Memory B cell (primary cell): ENCODE data around the gene ACACB.

ENCODE experiments used
- ATAC-seq: fragments of 150-1000 bp; cut with Tn5 transposase; 2 replicates; pipeline ENCODE4 v1.10.0; 2021; ENCODE audit warnings: low read depth, mild to moderate bottlenecking, moderate library complexity
- DNase-seq, 2 donors: peaks; one replicate each; pipeline ENCODE4 v3.0.0; 2022; ENCODE audit warnings: low spot score in 2 of 2
- H3K27ac Mint-ChIP-seq: one replicate; pipeline ENCODE4 v1.8.0; 2022; ENCODE audit warnings: mild to moderate bottlenecking, moderate library complexity, mixed read lengths
- H3K27me3 Mint-ChIP-seq: one replicate; pipeline ENCODE4 v1.8.0; 2022; ENCODE audit warnings: mixed read lengths
- H3K36me3 Mint-ChIP-seq: one replicate; pipeline ENCODE4 v1.8.0; 2022; ENCODE audit warnings: mild to moderate bottlenecking, mixed read lengths
- H3K4me1 Mint-ChIP-seq: one replicate; pipeline ENCODE4 v1.8.0; 2022; ENCODE audit warnings: mixed read lengths
- H3K4me3 Mint-ChIP-seq: one replicate; pipeline ENCODE4 v1.8.0; 2022; ENCODE audit warnings: mild to moderate bottlenecking, moderate library complexity, mixed read lengths
- H3K9me3 Mint-ChIP-seq: one replicate; pipeline ENCODE4 v1.8.0; 2022; ENCODE audit warnings: mixed read lengths

ACACB gene

DNA sequence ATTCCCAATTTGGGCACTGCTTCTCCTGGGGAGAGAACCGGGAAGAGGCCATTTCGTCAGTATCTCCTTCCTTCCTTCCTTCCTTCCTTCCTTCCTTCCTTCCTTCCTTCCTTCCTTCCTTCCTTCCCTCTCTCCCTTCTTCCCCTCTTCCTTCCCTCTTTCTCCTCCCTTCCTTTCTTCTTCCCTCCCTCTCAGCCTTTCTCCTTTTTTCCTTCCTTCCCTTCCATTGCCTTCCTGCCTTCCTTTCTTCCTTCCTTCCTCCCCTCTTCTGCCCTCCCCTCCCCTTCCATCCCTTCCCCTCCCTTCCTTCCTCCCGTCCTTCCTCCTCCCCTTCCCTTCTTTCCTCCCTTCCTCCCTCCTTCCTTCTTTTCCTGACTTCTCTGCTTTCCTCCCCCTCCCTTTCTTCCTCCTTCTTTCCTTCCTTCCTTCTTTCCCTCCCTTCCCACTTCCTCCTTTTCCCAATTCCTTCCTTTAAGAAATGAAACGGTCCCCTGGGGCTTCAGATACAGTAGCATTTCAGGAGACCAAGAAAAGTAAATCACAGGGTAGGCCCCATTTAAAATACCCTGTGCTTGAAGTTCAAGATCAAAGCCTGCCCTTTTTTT lies 71.8 kb downstream of the ACACB start:
- H3K4me3 Mint-ChIP-seq, result no peak overlapping the region
- H3K27me3 Mint-ChIP-seq, result no peaks in the 10 kb centered on the region
- peak overlapping the region; percentile 19 for H3K27ac Mint-ChIP-seq
- H3K36me3 Mint-ChIP-seq, result peaks cover 20% of the 10 kb centered on the region
- H3K9me3 Mint-ChIP-seq, result no peaks in the 10 kb centered on the region
- ATAC-seq (no peak), DNase-seq (no peak)
- H3K4me1 Mint-ChIP-seq, result no peaks in the 10 kb centered on the region

DNA sequence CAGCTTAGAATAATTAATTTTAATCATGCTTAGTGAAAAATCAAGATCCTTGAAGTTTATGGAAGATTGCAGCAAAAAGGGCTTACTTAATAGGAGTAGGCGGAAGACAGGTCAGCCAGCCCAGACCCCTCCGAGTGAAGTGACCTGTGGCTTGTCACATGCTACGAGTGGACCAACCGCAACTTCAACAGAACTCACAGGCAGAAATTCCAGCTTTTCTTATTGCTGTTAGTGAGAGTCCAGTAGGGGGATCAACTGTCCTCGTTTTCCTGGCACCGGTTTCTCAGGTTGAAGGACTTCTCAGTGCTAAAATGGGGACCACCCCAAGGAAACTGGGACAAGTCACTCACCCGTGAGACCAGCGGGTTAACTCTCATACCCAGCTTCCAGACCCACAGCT lies 72.9 kb downstream of the ACACB start:
- DNase-seq (no peak), ATAC-seq (no peak)
- Mint-ChIP-seq H3K27ac (no peak overlapping the region), H3K4me3 (no peak overlapping the region), H3K9me3 (no peaks in the 10 kb centered on the region), H3K4me1 (no peaks in the 10 kb centered on the region), H3K36me3 (peaks cover 22% of the 10 kb centered on the region), H3K27me3 (no peaks in the 10 kb centered on the region)

DNA sequence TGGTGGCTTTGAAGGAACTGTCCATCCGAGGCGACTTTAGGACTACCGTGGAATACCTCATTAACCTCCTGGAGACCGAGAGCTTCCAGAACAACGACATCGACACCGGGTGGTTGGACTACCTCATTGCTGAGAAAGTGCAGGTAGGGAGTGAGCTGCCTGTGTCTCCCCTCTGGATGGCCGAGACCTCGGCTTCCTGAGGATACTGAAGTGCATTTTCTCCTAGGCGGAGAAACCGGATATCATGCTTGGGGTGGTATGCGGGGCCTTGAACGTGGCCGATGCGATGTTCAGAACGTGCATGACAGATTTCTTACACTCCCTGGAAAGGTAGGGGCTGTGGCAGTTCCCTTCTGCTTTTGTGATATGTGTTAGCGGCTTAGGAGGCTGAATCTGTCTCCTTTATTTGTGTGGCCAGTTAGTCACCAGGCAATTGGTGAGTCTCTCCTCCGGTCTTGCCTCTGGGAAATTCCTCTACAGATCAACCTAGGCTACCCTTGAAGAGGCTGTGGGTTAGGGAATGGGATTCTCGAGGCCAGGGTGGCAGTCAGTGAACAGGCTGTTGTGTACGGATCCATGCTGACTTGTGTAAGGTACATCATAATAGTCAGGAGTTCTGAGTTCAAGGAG lies 75.3 kb downstream of the ACACB start:
- Mint-ChIP-seq H3K4me3 (no peak overlapping the region), H3K4me1 (no peaks in the 10 kb centered on the region), H3K9me3 (peaks cover 3% of the 10 kb centered on the region), H3K36me3 (peaks cover 31% of the 10 kb centered on the region), H3K27me3 (no peaks in the 10 kb centered on the region), H3K27ac (no peak overlapping the region)
- DNase-seq (no peak), ATAC-seq (no peak)

DNA sequence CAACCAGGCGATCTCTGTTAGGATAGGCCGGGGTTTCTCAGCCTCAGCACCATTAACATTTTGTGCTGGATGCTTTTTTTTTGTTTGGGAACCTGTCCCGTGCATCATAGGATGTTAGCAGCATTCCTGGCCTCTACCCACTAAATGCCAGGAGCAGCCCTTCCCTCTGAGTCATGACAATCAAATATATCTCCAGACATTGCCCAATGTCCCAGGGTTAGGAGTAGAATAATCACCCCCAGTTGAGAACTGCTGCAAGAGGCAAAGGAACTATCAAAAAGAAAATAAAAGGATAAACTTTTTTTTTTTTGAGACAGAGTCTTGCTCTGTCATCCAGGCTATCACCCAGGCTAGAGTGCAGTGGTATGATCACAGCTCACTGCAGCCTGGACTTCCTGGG lies 76.0 kb downstream of the ACACB start:
- Mint-ChIP-seq H3K4me3 (no peak overlapping the region), H3K9me3 (peaks cover 3% of the 10 kb centered on the region), H3K4me1 (no peaks in the 10 kb centered on the region), H3K36me3 (peaks cover 34% of the 10 kb centered on the region), H3K27ac (no peak overlapping the region), H3K27me3 (no peaks in the 10 kb centered on the region)
- no peak for ATAC-seq
- DNase-seq, result no peak

DNA sequence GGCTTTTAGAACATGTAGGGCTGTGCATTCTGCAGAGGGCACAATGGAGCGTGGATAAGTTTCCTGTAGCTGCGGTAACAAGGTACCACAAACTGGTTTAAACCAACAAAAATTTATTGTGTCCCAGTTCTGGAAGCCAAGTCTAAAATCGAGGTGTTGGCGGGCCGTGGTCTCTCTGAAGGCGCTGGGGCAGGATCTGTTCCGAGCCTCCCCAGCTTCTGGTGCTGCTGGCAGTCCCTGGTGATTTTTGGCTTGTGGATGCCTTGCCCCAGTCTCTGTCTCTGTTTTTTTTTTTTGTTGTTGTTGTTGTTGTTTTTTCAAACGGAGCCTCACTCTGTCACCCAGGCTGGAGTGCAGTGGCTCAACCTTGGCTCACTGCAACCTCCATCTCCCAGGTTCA lies 77.5 kb downstream of the ACACB start:
- Mint-ChIP-seq H3K4me3 (no peak overlapping the region), H3K36me3 (peaks cover 29% of the 10 kb centered on the region)
- no peak for ATAC-seq

DNA sequence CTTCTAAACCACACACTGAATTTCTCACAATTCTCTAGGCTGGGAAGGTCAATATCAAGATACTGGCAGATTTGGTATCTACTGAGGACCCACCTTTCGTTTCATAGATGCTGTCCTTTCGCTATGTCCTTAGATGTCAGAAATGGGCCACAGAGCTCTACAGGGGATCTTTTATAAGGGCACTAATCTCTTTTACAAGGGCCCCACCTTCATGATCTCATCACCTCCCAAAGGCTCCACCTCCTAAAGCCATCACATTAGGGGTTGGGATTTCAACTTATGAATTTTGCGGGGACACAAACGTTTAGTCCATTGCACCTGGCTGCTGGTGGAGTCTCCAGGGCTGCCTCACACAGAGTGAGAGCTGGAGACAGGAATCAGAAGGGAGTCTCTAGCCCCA lies 79.9 kb downstream of the ACACB start:
- no peak for DNase-seq
- no peak for ATAC-seq
- Mint-ChIP-seq H3K4me3 (no peak overlapping the region), H3K27ac (no peak overlapping the region), H3K27me3 (no peaks in the 10 kb centered on the region), H3K9me3 (peaks cover 3% of the 10 kb centered on the region), H3K4me1 (no peaks in the 10 kb centered on the region), H3K36me3 (peaks cover 35% of the 10 kb centered on the region)

More for the DNA sequence above, 77.5 kb downstream of the ACACB start:
- Mint-ChIP-seq H3K9me3 (peaks cover 3% of the 10 kb centered on the region), H3K27ac (no peak overlapping the region), H3K4me1 (no peaks in the 10 kb centered on the region), H3K27me3 (no peaks in the 10 kb centered on the region)
- no peak for DNase-seq

DNA sequence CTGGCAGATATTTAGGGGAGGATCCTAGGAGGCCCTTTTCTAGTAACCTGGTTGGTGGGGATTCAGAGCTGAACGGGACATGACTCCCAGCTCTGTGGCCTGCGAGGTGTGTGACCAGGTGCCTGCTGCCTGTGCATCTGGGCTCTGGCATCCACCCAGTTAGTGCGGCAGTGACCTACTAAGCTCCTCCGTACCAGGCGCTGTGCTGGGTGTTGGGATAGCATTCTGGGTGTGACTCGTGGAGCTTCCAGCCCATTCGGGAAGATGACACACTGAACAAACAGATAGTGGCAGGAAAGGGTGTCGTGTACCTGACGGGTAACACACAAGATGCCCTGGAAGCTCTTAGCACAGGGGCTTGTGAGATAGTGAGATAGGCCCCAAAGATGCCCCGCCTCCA lies 80.9 kb downstream of the ACACB start:
- peaks cover 3% of the 10 kb centered on the region for H3K9me3 Mint-ChIP-seq
- H3K36me3 Mint-ChIP-seq, result peaks cover 36% of the 10 kb centered on the region
- DNase-seq (no peak), ATAC-seq (no peak)
- no peak overlapping the region for H3K4me3 Mint-ChIP-seq
- no peaks in the 10 kb centered on the region for H3K27me3 Mint-ChIP-seq
- no peak overlapping the region for H3K27ac Mint-ChIP-seq
- H3K4me1 Mint-ChIP-seq, result no peaks in the 10 kb centered on the region

DNA sequence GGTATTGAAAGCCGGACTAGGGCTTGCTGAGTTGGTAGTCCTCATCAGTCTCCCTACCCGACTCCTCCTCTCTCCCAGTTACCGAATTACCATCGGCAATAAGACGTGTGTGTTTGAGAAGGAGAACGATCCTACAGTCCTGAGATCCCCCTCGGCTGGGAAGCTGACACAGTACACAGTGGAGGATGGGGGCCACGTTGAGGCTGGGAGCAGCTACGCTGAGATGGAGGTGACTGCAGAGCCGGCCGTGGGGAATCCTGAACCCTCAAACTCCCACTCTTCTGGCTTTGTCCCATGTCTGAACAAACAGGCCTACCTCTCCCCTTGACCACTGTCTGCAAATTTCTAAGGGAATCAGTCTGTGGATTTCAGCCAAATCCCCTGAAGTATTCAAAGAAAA lies 82.9 kb downstream of the ACACB start:
- no peak for DNase-seq
- no peaks in the 10 kb centered on the region for H3K27me3 Mint-ChIP-seq
- peaks cover 42% of the 10 kb centered on the region for H3K36me3 Mint-ChIP-seq
- no peak overlapping the region for H3K4me3 Mint-ChIP-seq
- H3K27ac Mint-ChIP-seq, result no peak overlapping the region
- peaks cover 4% of the 10 kb centered on the region for H3K9me3 Mint-ChIP-seq
- ATAC-seq, result no peak
- H3K4me1 Mint-ChIP-seq, result no peaks in the 10 kb centered on the region

DNA sequence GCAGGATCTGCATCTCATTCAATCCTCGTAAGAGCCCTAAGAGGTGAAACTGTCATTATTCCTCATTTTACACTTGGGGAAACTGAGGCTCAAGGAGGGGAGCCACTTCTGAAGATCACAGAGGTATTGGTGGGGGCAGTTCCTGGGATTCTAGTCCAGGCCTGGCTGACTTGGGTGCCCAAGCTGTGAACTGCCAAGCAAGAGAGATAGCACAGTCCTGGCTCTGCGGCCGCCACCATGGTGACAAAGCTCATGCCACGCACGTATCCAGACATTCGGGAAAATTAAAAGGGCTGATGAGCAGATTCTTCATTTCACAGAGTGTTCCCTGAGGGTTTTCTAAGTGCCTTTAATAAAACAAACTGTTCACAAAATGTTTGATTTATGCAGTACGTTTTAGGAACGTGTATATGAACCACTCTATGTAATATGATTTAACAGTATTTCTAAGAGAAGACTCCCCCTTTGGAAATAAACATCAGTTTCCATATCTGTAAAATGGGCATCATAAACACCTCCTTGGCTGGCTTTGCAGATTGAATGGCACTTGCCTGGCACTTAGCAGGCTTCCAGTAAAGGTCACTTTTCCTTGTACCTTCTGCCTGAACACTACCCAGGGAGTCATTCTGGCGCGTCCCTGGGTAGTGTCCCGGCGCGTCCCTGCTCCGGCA lies 84.6 kb downstream of the ACACB start:
- no peak for ATAC-seq
- H3K36me3 Mint-ChIP-seq, result peaks cover 29% of the 10 kb centered on the region
- DNase-seq, result no peak
- H3K9me3 Mint-ChIP-seq, result peaks cover 3% of the 10 kb centered on the region
- no peaks in the 10 kb centered on the region for H3K4me1 Mint-ChIP-seq
- H3K4me3 Mint-ChIP-seq, result no peak overlapping the region
- no peak overlapping the region for H3K27ac Mint-ChIP-seq
- H3K27me3 Mint-ChIP-seq, result no peaks in the 10 kb centered on the region

DNA sequence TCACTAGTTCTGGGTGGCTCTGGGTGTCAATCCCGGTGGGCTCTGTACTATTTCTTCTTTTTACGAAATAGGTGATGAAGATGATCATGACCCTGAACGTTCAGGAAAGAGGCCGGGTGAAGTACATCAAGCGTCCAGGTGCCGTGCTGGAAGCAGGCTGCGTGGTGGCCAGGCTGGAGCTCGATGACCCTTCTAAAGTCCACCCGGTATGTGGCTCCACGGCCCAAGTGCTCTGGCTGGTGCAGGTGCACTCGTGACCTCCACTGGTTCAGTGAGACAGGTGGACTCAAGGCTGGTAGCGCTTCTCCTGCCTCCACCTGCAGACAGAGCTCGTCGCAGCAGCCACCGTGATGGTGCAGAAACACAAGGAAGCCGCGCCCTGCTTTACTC lies 85.1 kb downstream of the ACACB start:
- Mint-ChIP-seq H3K36me3 (peaks cover 25% of the 10 kb centered on the region), H3K27ac (no peak overlapping the region), H3K4me1 (no peaks in the 10 kb centered on the region), H3K27me3 (no peaks in the 10 kb centered on the region), H3K4me3 (no peak overlapping the region), H3K9me3 (peaks cover 1% of the 10 kb centered on the region)
- no peak for DNase-seq
- no peak for ATAC-seq

DNA sequence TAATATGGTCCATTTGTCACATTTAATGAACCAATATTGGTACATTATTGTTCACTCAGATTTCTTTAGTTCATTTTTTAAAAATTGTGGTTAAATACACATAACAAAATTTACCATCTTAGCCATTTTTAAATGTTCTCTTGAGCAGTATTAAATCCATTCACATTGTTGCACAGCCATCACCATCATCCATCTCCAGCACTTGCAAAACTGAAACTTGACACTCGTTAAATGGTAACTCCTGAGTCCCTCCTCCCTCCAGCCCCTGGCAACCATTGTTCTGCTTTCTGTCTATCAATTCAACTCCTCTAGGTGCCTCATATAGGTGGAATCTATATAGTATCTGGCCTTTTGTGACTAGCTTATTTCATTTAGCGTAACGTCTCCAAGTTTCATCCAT lies 86.4 kb downstream of the ACACB start:
- H3K27ac Mint-ChIP-seq, result no peak overlapping the region
- peaks cover 28% of the 10 kb centered on the region for H3K36me3 Mint-ChIP-seq
- DNase-seq, result no peak
- H3K27me3 Mint-ChIP-seq, result no peaks in the 10 kb centered on the region
- H3K9me3 Mint-ChIP-seq, result peaks cover 1% of the 10 kb centered on the region
- H3K4me1 Mint-ChIP-seq, result no peaks in the 10 kb centered on the region
- H3K4me3 Mint-ChIP-seq, result no peak overlapping the region
- no peak for ATAC-seq

DNA sequence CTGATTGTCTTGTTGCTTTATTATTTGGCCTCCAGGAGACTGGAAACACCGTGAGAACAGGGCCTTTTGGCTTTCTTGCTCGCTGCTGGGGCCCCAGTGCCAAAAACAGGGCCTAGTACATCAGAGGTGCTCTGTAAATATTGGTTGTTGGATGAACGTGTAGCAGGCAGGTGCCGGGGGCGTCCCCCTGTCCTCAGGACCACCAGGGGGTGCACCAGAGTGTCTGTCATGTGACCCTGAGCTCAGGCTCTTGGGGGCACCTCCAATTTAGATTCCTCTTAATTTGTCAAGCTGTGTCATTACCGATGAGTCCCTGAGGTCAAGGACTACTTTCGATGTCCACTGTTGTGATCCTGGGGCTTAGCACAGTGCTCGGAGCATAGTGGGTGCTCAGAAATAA lies 87.1 kb downstream of the ACACB start:
- DNase-seq (no peak), ATAC-seq (no peak)
- no peak overlapping the region for H3K27ac Mint-ChIP-seq
- no peaks in the 10 kb centered on the region for H3K4me1 Mint-ChIP-seq
- H3K4me3 Mint-ChIP-seq, result no peak overlapping the region
- peaks cover 29% of the 10 kb centered on the region for H3K36me3 Mint-ChIP-seq
- H3K9me3 Mint-ChIP-seq, result peaks cover 1% of the 10 kb centered on the region
- H3K27me3 Mint-ChIP-seq, result no peaks in the 10 kb centered on the region

DNA sequence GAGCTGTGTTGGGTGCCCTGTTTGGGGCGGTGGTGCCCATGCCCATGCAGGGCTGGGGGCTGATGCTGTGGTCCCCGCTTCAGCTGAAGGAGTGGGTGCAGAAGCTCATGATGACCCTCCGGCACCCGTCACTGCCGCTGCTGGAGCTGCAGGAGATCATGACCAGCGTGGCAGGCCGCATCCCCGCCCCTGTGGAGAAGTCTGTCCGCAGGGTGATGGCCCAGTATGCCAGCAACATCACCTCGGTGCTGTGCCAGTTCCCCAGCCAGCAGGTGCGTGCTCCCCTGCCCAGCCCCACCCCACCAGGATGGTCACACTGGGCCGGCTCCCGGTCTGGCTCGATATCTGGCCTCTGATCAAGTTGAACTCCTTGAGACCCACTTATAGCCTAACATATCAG lies 92.7 kb downstream of the ACACB start:
- ATAC-seq (no peak), DNase-seq (no peak)
- Mint-ChIP-seq H3K4me1 (no peaks in the 10 kb centered on the region), H3K9me3 (no peaks in the 10 kb centered on the region), H3K36me3 (peaks cover 21% of the 10 kb centered on the region), H3K27ac (no peak overlapping the region), H3K4me3 (no peak overlapping the region), H3K27me3 (no peaks in the 10 kb centered on the region)

DNA sequence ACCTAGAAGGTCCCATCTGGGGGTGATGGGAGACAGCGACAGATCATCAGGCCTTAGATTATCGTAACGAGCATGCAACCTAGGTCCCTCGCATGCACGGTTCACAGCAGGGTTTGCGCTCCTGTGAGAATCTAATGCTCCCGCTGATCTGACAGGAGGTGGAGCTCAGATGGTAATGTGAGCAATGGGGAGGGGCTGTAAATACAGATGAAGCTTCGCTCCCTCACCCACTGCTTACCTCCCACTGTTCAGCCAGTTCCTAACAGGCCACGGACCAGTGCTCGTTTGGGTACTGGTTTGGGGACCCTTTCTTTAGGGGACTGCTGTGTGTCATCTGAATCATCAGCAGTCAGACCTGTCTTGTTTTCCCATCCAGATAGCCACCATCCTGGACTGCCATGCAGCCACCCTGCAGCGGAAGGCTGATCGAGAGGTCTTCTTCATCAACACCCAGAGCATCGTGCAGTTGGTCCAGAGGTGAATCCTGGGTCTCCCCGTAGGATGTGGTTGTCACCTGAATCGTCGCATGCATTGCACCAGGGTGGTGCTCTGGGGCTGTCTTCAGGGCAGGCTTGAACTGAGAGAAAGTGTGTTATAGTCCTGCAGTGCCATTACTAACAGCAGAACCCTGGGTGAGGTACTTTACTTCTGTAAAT lies 96.2 kb downstream of the ACACB start:
- no peaks in the 10 kb centered on the region for H3K27me3 Mint-ChIP-seq
- peaks cover 15% of the 10 kb centered on the region for H3K36me3 Mint-ChIP-seq
- H3K9me3 Mint-ChIP-seq, result no peaks in the 10 kb centered on the region

More for the DNA sequence above, 96.2 kb downstream of the ACACB start:
- H3K27ac Mint-ChIP-seq, result no peak overlapping the region
- DNase-seq (no peak), ATAC-seq (no peak)
- no peaks in the 10 kb centered on the region for H3K4me1 Mint-ChIP-seq
- no peak overlapping the region for H3K4me3 Mint-ChIP-seq
